ENCODE data around the gene FBXL7.

GRCh38 chr5:15774632-15775031 is 274.7 kb downstream of the FBXL7 start:
- TF ChIP-seq POLR2A (IDR thresholded peaks at IDR 0.05) (no peak), CTCF (IDR thresholded peaks at IDR 0.05) (no peak)
